Measurements from ENCODE around the gene LIN7B.

Gene LIN7B

GRCh38 chr19:49148784-49149651 lies 34.8 kb downstream of the LIN7B start (continued):
- TF ChIP-seq GLI4 (tag by site-specific recombination; IDR thresholded peaks at IDR 0.05) (0 out of 2 replicates have a peak, but pooled peaks have one; percentile 40), ZNF148 (tag by site-specific recombination; IDR thresholded peaks at IDR 0.05; ENCODE audit: borderline replicate concordance) (no peak), ZNF501 (tag by site-specific recombination; IDR thresholded peaks at IDR 0.05) (no peak), KLF1 (tag by site-specific recombination; IDR thresholded peaks at IDR 0.05) (no peak), ZBTB48 (tag by site-specific recombination; IDR thresholded peaks at IDR 0.05) (peak; percentile 52; the same call in 1 of the 2 replicates), ZNF558 (tag by site-specific recombination; IDR thresholded peaks at IDR 0.05) (no peak), ZNF521 (tag by site-specific recombination; IDR thresholded peaks at IDR 0.05) (no peak), ZBTB8A (tag by site-specific recombination; IDR thresholded peaks at IDR 0.05) (peak; percentile 79), EGR2 (tag by site-specific recombination; IDR thresholded peaks at IDR 0.05; ENCODE audit: low read depth) (peak; percentile 94), ZFP37 (tag by site-specific recombination; IDR thresholded peaks at IDR 0.05) (peak; percentile 54; the same call in 1 of the 2 replicates), ZBTB11 (tag by site-specific recombination; conservative IDR thresholded peaks at IDR 0.05; ENCODE audit: low read depth) (peak; percentile 87), KLF9 (tag by site-specific recombination; IDR thresholded peaks at IDR 0.05; ENCODE audit: low read depth) (peak; percentile 84), SP3 (tag by site-specific recombination; IDR thresholded peaks at IDR 0.05) (peak; percentile 84), KLF17 (tag by site-specific recombination; IDR thresholded peaks at IDR 0.05) (0 out of 2 replicates have a peak, but pooled peaks have one; percentile 38), ZNF335 (tag by site-specific recombination; conservative IDR thresholded peaks at IDR 0.05) (peak; percentile 93), ZNF423 (tag by site-specific recombination; IDR thresholded peaks at IDR 0.05) (0 out of 2 replicates have a peak, but pooled peaks have one; percentile 25), ZNF654 (tag by site-specific recombination; IDR thresholded peaks at IDR 0.05; ENCODE audit: low read depth) (no peak)
- TF ChIP-seq, protein P1, sequence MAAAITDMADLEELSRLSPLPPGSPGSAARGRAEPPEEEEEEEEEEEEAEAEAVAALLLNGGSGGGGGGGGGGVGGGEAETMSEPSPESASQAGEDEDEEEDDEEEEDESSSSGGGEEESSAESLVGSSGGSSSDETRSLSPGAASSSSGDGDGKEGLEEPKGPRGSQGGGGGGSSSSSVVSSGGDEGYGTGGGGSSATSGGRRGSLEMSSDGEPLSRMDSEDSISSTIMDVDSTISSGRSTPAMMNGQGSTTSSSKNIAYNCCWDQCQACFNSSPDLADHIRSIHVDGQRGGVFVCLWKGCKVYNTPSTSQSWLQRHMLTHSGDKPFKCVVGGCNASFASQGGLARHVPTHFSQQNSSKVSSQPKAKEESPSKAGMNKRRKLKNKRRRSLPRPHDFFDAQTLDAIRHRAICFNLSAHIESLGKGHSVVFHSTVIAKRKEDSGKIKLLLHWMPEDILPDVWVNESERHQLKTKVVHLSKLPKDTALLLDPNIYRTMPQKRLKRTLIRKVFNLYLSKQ (tag by site-specific recombination; IDR thresholded peaks at IDR 0.05; ENCODE audit: borderline replicate concordance): no peak
- TF ChIP-seq, protein P2, sequence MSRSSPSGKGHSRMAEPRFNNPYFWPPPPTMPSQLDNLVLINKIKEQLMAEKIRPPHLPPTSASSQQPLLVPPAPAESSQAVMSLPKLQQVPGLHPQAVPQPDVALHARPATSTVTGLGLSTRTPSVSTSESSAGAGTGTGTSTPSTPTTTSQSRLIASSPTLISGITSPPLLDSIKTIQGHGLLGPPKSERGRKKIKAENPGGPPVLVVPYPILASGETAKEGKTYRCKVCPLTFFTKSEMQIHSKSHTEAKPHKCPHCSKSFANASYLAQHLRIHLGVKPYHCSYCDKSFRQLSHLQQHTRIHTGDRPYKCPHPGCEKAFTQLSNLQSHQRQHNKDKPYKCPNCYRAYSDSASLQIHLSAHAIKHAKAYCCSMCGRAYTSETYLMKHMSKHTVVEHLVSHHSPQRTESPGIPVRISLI (tag by site-specific recombination; IDR thresholded peaks at IDR 0.05): no peak

Measured in HEK293 (cell line).